GM18499 (cell line): ENCODE data around the gene ALG6.
"Not testable (repeated sequence)": the region's sequence is repeated elsewhere in the genome, so short reads cannot be mapped to it uniquely, and the experiment has no call there.

Experiments
- ATAC-seq: cut with Tn5 transposase; IDR thresholded peaks from one replicate; pipeline ENCODE4 v1.9.1; 2021; ENCODE audit warnings: moderate number of reproducible peaks; ENCODE audit not compliant: insufficient read depth, unreplicated experiment

ALG6 gene

DNA sequence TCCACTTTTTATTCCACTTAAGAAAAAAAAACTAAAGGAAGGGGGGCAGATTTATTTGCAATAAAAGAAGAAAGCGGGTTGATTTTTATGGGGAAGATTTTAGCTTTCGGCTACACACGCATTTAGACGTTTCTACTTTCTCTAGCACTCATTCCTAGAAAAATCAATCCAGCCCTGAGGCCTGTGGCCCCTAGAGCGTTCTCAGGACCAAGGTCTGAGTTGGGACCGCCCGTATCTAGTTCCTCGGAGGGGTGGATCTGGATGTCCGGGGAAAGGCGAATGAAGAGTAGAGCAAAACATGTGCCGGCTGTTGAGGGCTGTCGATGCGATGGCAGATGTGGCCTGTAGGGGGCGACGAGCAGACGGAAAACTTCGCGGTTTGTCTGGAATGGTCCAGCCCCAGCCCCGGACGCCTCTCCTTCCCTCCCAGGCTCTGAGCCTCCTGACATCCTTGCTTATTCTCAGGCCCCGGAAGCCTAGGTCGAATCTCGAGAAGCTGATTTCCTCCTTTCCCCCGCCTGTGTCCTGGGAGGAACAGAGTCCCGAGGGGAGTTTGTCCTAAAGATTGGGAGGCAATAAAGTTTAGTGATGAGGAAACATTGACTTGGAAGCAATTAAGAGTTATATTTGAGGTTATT lies 39.9 kb upstream of the ALG6 start:
- no peak for ATAC-seq

DNA sequence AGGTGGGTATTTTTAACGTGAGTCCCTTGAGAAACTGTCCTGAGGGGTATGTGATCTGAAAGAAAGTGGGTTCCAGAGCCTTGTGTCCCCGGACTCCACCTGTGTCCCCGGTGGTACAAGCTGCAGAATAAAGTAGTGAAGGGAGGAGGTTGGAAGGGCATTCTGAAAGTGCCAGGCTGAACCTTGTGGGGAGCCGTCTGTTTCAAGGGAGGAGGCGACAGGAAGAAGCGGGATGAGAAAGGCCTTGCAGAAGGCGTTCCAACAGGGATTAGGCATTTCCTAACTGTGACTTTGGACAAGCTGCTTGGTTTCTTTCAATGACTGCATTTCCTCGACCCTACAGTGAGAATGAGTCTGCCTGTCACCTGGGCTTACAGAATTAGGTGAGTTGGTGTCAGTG lies 39.3 kb upstream of the ALG6 start:
- ATAC-seq: no peak

DNA sequence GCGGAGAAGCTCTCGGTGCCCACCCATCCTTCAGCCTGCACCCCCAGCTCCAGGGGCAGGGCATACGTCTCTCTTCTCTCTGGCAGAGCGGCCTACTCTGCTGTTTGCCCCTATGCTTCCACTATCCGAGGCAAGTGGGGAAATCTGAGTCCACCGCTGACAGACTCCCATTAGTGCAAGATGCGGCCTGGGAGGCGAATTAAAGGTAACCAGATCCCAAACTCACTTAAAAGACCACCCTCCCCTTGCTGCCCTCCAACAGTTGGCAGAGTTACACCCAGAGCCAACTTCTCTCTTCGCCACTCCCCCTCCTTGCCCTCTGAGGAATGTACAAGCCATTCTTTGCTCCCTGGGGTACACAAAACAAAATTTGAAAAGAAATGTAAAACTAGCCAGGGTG lies 38.6 kb upstream of the ALG6 start:
- no peak for ATAC-seq

DNA sequence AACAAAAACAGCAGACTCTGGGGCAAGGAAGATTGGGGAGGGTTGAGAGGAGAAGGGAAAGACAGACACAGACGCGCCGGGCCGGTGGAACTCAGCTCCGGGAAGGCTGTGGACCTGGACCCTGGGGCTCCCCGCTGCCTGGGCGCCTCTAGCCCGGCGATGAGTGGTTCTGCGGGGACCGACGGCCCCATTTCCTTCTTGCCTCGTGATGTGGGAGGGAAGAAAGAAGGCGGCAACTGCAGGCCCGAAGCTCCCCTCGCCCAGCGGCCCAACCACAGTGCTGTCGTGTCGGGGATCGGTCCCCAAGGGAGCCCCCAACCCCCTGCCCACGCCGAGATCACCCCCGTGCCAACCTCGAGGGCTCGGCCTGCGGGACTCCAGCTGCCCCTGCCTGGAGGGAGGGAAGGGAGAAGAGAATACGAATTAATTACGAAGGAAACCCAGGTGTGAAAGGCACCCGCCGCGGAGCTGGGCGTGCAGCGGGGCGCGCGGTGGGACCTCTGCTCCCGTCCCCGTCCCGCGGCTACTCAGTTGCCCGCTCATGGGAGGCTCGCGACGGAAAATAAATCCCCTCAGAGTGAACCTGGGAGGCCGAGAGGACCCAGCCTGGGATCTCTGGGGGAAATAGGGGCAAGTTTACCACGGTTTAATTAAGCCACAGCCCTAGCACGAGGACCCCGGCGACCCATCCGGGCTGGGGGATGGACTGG lies 37.7 kb upstream of the ALG6 start:
- no peak for ATAC-seq

DNA sequence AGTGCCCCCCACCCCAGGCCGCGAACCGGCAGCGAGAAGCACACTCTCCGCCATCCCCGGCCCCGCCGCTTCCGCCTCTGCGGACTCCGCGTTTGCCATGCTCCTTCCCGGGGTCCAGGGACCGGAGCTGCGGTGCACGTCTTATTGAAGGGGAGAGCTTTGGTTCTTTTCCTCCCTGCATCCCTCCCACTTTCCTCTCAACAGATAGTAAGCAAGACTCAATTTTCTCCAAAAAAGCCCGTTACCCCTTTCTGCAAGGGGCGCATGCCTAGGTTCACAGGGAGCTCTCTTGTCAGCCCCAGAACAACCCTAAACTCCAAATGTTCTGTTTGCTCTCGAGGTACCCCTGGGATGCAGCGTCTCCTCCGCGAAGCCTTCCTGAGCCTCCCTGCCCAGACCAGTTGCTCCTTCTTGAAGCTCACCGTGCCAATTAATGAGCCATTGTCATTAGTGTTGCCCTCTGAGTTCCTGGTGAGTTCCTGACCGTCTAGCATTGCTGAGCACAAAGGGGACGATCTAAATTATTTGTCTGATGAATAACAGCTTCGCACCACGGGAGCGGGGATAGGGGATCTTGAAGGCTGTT lies 37.0 kb upstream of the ALG6 start:
- ATAC-seq: no peak

DNA sequence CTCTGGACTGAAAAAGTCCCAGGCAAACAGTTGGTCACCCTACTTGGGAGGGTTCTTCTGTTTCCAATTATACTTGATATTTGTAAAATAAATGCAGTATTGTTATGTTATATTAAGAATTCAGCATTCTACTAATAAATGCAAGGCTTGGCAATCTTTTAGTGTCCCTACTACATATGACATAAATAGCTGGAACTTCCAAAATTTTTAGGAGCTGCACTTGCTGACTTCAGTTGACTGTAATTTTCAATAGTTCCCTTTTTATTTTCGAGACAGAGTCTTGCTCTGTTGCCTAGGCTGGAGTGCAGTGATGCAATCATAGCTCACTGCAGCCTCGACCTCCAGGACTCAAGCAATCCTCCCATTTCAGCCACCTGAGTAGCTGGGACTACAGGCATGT lies 25.0 kb upstream of the ALG6 start:
- ATAC-seq: no peak

DNA sequence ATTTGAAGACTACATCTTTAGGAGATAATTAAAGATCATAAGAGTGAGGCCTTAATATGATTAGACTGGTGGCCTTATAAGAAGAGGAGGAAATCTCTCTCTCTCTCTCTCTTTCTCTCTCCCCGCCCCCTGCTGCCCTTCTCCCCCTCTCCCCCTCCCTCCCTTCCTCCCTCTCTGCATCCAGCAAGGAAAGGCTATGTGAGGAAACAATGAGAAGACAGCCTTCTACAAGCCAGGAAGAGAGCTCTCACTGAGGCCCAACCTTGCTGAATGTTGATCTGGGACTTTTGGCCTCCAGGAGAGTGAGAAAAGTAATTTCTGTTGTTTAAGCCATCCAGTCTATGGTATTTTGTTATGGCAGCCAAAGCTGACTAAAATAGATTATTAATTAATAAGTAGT lies 23.5 kb upstream of the ALG6 start:
- no peak for ATAC-seq

DNA sequence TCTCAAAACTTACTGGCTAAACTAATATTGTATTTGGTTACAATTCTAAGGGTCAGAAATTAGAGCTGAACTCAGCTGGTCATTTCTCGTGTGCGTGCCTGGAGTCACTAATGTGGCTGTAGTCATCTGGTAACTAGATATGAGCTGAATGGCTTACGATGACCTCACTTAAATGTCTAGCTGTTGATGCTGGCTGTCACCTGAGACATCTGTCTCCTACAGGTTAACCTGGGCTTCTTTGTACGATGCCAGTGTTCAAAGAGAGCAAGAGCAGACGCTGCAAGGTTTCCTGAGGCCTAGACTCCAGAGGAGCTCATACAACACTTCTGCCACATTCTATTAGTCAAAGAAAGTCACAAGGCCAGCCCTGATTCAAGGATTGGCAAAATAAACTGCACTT lies 17.1 kb upstream of the ALG6 start:
- no peak for ATAC-seq

DNA sequence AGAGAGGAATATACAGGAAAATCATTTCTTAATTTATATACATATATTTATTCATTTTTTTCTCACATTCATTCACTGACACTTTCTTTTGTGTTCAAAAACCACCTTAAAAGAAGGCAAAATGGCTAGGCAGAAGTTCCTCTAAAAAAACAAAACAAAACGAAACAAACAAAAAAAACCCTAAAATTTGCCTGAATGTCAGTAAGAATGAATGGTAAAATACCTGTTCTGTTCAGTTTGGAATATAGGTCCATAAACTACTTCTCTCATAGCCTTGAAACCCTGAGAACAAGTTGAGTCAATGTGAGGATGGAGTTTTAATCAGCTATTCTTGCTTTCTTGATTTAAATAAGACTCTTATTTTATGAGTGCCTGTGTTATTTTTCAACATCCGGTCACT lies 14.7 kb upstream of the ALG6 start:
- ATAC-seq: no peak

DNA sequence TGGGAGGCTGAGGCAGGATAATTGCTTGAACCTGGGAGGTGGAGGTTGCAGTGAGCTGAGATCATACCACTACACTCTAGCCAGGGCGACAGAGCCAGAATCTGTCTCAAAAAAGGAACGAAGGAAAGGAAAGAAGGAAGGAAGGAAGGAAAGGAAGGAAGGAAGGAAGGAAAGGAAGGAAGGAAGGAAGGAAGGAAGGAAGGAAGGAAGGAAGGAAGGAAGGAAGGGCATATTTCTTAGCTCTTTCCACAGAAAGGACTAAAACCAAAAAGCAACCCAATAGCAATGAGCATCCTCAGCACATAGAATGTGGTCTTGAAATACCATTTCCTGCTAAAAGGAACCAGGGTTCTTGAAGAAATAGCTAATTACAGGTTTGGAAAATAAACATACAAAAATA lies 11.2 kb upstream of the ALG6 start:
- not testable (repeated sequence) for ATAC-seq

DNA sequence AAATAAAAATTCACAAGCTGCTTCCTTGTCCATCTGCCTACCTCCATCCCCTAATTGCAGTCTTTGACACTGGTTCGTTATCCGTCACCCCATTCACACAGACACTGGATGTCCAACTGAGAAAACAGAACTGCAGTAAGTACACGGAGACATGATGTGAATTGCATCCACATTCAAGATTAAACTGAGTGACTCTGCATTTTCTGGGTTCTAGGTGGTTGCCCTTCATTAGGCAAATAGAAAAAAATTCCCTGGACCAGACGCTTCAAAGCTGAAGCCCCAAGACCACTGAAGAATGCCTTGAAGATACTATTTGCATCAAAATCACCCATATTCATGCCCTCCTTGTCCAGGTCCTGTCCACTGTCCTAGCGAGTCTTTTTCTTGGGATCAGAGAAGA lies 7.9 kb upstream of the ALG6 start:
- ATAC-seq: no peak

DNA sequence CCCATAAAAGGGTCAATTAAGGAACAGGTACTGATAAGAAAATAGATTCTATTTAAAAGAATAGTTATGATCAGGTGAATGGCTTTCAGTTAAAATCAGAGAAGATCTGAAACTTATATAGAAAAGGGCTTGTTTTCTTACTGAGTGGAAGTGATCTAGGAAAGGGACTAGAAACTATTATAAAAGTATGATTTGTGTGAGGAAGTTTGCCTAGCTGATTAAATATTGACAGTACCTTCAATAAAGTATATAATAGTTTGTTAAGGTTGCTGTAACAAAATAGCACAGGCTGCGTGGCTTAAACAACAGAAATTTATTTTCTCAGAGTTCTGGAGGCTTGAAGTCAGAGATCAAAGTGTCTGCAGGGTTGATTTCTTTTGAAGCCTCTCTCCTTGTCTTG lies 5.4 kb upstream of the ALG6 start:
- no peak for ATAC-seq

DNA sequence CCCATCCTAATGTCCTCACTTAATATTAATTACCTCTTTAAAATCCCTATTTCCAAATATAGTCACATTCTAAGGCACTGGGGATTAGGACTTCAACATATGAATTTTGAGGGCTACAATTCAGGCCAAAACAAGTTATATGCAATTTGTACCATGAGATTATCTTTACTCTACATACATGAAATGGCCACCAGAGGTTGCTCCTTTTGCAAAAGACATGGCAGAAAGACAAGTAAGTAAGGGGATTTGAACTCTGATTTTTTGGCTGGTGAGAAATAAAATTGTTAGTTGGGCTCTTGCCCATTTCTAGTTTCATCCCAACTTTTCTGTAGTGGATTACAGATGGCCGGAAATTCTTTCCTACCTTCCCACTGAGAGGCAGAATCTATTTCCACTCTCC lies 4.8 kb upstream of the ALG6 start:
- ATAC-seq: no peak

DNA sequence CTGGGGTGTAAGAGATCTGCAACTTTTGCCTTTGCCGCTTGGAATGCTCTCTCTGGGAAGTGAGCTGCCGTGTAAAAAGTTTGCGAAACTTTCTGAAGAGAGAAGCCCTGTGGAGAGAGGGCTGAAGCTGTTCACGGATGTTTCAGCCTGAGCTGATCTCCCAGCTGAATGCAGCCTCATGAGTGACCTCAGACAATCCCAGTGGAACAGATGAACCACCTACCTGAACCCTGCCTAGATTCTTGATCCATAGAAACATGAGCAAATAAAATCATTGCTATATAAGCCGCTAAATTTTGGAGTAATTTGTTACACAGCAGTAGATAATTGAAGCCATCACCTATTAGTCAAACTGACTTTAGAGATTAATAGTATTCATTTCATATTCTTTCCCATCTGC lies 4.4 kb upstream of the ALG6 start:
- ATAC-seq: no peak

DNA sequence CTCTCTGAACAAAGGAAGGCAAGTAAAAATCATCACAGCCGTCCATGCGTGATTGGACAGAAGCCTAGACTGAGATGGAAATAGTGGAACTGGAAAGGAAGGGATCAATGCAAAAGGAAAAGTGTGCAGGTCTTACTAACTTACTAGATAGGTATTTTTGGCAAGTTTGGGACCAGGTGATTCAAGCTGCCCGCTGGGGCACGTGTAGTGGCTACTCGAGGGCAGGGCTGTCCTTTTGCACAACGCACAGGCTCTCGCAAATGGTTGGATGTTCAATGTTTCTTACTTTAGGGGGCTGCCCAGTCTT lies 566 bp upstream of the ALG6 start:
- no peak for ATAC-seq

DNA sequence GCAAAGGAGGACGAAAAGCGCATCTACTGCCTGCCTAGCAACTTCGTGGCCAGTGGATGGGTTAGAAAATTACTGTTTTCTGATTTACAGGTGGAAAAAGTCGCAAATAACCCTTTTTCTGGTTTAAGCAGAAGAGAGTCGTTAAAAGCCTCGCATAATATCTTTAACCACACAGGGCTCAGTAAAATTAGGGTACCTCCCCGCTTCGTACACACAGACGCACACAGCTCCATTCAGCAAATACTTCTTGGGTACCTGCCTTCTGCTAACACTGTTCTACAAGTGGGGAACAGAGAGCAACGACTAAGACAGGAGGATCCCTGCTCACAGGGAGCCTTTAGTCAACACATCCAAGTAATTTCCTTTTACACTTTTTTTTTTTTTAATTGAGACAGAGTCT lies 704 bp downstream of the ALG6 start:
- no peak for ATAC-seq

DNA sequence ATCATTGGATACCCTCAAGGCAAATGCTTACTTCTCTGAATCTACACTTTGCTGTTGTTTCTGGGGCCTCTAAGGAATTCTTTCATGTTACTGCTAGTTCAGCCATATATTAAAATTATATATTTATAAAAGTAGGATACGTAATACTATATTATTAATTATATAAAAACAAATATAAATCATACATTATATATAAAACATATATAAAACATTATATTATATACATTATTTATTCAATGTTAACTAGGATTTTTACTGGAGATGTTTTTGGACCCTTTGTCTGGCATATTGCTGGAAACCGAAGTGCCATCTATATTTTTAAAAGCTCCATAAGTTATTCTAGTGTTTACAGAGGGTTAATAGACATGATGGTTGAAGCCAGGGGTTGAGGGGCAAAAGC lies 12.2 kb downstream of the ALG6 start:
- ATAC-seq: no peak

DNA sequence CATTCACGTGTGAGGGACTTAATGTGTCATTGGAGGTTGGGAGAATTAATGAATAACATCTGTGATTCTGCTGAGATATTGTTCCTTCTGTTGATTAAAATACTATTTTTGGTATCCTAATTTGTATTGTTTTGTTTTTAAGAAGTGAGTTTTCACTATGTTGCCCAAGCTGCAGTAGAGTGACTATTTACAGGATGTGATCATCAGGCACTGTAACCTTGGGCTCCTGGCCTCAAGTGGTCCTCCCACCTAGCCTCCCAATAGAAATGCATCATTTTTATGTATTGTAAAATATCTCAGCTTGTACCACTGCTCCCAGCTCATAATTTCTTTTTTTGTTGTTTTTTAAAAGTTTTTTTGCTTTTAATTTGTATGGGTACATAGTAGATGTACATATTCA lies 14.3 kb downstream of the ALG6 start:
- ATAC-seq: no peak

DNA sequence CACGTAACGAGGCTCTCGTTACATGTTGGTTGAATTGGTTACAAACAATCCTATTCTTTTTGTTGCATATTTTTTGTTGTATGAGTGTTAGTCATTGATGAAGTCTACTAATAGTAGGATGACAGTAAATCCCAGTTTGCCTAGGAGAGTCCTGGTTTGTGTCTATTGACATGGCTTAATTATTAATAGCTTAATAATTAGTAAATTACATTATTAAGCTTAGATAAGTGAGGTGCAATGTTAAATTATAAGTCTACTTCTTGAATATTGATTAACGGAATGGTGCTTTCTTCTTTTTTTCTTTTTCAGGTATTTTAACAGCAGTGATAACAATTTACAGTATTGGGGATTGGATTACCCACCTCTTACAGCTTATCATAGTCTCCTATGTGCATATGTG lies 34.5 kb downstream of the ALG6 start:
- no peak for ATAC-seq

DNA sequence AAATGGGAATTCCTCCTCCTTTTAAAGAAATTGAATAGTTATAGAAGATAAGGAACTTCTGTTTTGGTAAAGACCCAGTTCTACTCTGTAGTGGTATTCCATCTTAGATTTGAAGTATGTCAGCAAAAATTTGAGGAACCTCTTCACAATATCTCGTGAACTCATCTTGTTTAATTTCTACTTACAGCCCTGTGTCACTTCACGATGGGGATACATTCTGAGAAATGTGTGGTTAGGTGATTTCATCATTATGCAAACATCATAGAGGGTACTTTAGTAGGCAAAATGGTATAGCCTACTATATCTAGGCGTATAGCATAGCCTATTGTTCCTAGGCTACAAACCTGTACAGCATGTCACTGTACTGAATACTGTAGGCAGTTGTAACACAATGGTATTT lies 36.0 kb downstream of the ALG6 start:
- ATAC-seq: no peak

DNA sequence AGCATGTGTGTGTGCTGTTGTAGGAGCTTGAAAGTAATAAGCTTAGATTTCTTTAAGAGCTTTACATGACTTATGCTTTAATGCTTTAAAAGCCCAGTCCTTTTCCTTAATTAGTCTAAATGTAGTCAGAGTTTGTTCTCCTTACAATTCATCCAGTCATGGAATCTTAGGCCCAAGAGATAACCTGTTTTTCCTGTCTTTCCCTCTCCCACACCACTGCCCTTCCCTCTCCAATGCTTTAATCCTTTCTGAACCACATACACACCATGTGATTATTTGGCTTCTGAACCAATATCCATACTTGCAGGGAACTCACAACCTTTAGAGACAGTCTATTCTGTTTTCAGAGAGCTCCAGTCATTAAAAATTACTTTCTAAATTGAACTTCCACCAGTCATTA lies 37.6 kb downstream of the ALG6 start:
- no peak for ATAC-seq

DNA sequence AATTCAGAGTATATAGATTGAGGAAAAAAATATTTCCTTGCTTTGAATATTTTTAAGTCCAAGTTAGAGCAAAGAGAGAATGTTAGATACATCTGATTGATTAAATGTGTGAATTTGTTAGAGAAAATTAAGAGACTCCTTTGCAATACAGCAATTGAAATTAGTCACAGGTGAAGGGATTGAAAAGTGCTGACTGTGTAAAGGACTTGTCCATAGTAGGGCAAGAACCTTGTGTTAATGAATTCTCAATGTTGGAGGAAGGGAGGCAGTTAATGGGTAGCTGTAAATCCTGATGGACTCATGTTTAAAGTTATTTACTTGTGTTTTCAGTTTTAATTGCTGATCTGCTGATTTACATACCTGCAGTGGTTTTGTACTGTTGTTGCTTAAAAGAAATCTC lies 38.6 kb downstream of the ALG6 start:
- no peak for ATAC-seq
